GM21367 (cell line): Measurements from ENCODE around the gene METTL23.

Experiments used
- ATAC-seq: cut with Tn5 transposase; IDR thresholded peaks from one replicate; pipeline ENCODE4 v1.9.1; 2021; ENCODE audit not compliant: unreplicated experiment

METTL23 gene

GRCh38 chr17:76726776-76727718 lies at the start of gene METTL23:
METTL23 (plus strand) TSS chr17:76726839; CDS start chr17:76729711, 2,872 bp downstream.
- peak; percentile 39 for ATAC-seq

- ATAC-seq = no peak
These were observed 49.2 kb upstream of the METTL23 start for GRCh38 chr17:76677406-76677805.

GRCh38 chr17:76678330-76678729 lies 48.3 kb upstream of the METTL23 start:
- no peak for ATAC-seq

GRCh38 chr17:76679239-76679638 lies 47.4 kb upstream of the METTL23 start:
- ATAC-seq = no peak

GRCh38 chr17:76681222-76682137 lies 45.2 kb upstream of the METTL23 start:
- no peak for ATAC-seq

GRCh38 chr17:76682296-76682695 lies 44.3 kb upstream of the METTL23 start:
- no peak for ATAC-seq

GRCh38 chr17:76683011-76683755 lies 43.5 kb upstream of the METTL23 start:
- no peak for ATAC-seq

GRCh38 chr17:76683921-76684745 lies 42.5 kb upstream of the METTL23 start:
- no peak for ATAC-seq

GRCh38 chr17:76684756-76685155 lies 41.9 kb upstream of the METTL23 start:
- no peak for ATAC-seq

GRCh38 chr17:76685366-76685765 lies 41.3 kb upstream of the METTL23 start:
- ATAC-seq = no peak

- ATAC-seq = no peak
These were observed 40.8 kb upstream of the METTL23 start for GRCh38 chr17:76685846-76686245.

- ATAC-seq = no peak
These were observed 39.9 kb upstream of the METTL23 start for GRCh38 chr17:76686538-76687297.

GRCh38 chr17:76687298-76688164 lies 39.1 kb upstream of the METTL23 start:
- ATAC-seq = no peak

GRCh38 chr17:76688165-76688622 lies 38.4 kb upstream of the METTL23 start:
- ATAC-seq = no peak

GRCh38 chr17:76689859-76690258 lies 36.8 kb upstream of the METTL23 start:
- ATAC-seq = no peak

GRCh38 chr17:76690596-76691280 lies 35.9 kb upstream of the METTL23 start:
- ATAC-seq = no peak

- no peak for ATAC-seq
These were observed 35.1 kb upstream of the METTL23 start for GRCh38 chr17:76691379-76692191.
